SK-N-SH (cell line): Measurements from ENCODE around the gene CARMIL3. TPM values are rescaled to one million over a fixed set of nuclear protein-coding genes. Genes with fewer than 3 reads are reported as not detected.

Experiments used
- CTCF ChIA-PET: fragments of 300-600, 350-600 bp; formaldehyde crosslinking; extraction: SDS; loops from one replicate; lab custom pipeline; 2021; lab: Yijun Ruan, JAX
- POLR2A ChIA-PET: fragments of 350-600 bp; sonication (Branson Sonifier 250); formaldehyde crosslinking; extraction: SDS; loops from one replicate; lab custom pipeline; 2020; ENCODE audit warnings: antibody characterized with exemption, inconsistent platforms; lab: Yijun Ruan, JAX
- DNase-seq: peaks from one replicate; pipeline ENCODE4 v3.0.0; 2012
- H2AFZ ChIP-seq: fragments of 200-600 bp; sonication (generic); 2 replicates; pipeline ENCODE4 v1.8.1; 2016; ENCODE audit warnings: antibody characterized with exemption, mild to moderate bottlenecking, low read depth
- H3F3A ChIP-seq: fragments of 200-600 bp; sonication (generic); replicated peaks from 2 replicates; pipeline ENCODE3; 2016; ENCODE audit warnings: antibody characterized with exemption, mild to moderate bottlenecking; ENCODE audit not compliant: insufficient read depth
- H3K27ac ChIP-seq, 2 experiments: fragments of 200-500 bp in 1 of 2; fragments of 200-600 bp in 1 of 2; sonication (Bioruptor generic) in 1 of 2; sonication (generic), shearing (Covaris generic) in 1 of 2; 2 replicates each; pipeline versions ENCODE4 v1.5.1 to v1.6.1; 2014 to 2016; ENCODE audit warnings: low read depth in 2 of 2, inconsistent platforms in 1 of 2, low read length in 1 of 2, mild to moderate bottlenecking in 1 of 2, mixed read lengths in 1 of 2
- H3K27me3 ChIP-seq: fragments of 200-600 bp; sonication (generic), shearing (Covaris generic); 2 replicates; pipeline ENCODE4 v1.6.1; 2016; ENCODE audit warnings: mixed run types; ENCODE audit not compliant: insufficient read depth
- H3K36me3 ChIP-seq, 2 experiments: fragments of 200-500 bp in 1 of 2; fragments of 200-600 bp in 1 of 2; sonication (Bioruptor generic) in 1 of 2; sonication (generic) in 1 of 2; replicated peaks in 1 of 2; 2 replicates each; pipeline versions ENCODE3 to v1.5.1; 2014 to 2016; ENCODE audit warnings: low read length in 1 of 2, mild to moderate bottlenecking in 1 of 2; ENCODE audit not compliant: insufficient read depth in 2 of 2, control insufficient read depth in 1 of 2
- H3K4me1 ChIP-seq, 2 experiments: fragments of 200-500 bp in 1 of 2; fragments of 200-600 bp in 1 of 2; sonication (Bioruptor generic) in 1 of 2; sonication (generic), shearing (Covaris generic) in 1 of 2; 2 replicates each; pipeline versions ENCODE4 v1.5.1 to v1.6.1; 2014 to 2016; ENCODE audit warnings: low read depth in 1 of 2, low read length in 1 of 2, mixed run types in 1 of 2; ENCODE audit not compliant: insufficient read depth in 2 of 2, control insufficient read depth in 1 of 2
- H3K4me2 ChIP-seq: fragments of 200-600 bp; sonication (generic), shearing (Covaris generic); 2 replicates; pipeline ENCODE4 v1.6.1; 2017; ENCODE audit warnings: mixed run types
- H3K4me3 ChIP-seq, 2 experiments: fragments of 200-500 bp in 1 of 2; fragments of 200-600 bp in 1 of 2; sonication (Bioruptor generic) in 1 of 2; sonication (generic), shearing (Covaris generic) in 1 of 2; 2 replicates each; pipeline versions ENCODE4 v1.5.1 to v1.8.1; 2014 to 2016; ENCODE audit warnings: low read depth in 2 of 2, inconsistent platforms in 1 of 2, low read length in 1 of 2, mild to moderate bottlenecking in 1 of 2, mixed read lengths in 1 of 2, moderate library complexity in 1 of 2
- H3K79me2 ChIP-seq: fragments of 200-600 bp; sonication (generic); 2 replicates; pipeline ENCODE4 v1.8.1; 2017; ENCODE audit warnings: mild to moderate bottlenecking; ENCODE audit not compliant: insufficient read depth
- H3K9ac ChIP-seq: fragments of 200-600 bp; sonication (generic); 2 replicates; pipeline ENCODE4 v1.6.1; 2017; ENCODE audit warnings: mixed run types
- H3K9me2 ChIP-seq: fragments of 200-600 bp; sonication (generic); 2 replicates; pipeline ENCODE4 v1.6.1; 2017; ENCODE audit warnings: mixed run types
- H3K9me3 ChIP-seq: fragments of 200-600 bp; sonication (generic); 2 replicates; pipeline ENCODE4 v1.6.1; 2017; ENCODE audit warnings: mixed run types, mild to moderate bottlenecking, moderate library complexity
- H4K20me1 ChIP-seq: fragments of 200-600 bp; sonication (generic); 2 replicates; pipeline ENCODE4 v1.6.1; 2017; ENCODE audit warnings: mild to moderate bottlenecking, mixed run types; ENCODE audit not compliant: insufficient read depth
- CHD2 ChIP-seq: fragments of 150-350 bp; IDR thresholded peaks from 2 replicates; pipeline ENCODE4 v1.6.1; 2018; ENCODE audit warnings: low read length; ENCODE audit not compliant: partially characterized antibody
- ELF1 ChIP-seq: IDR thresholded peaks from 2 replicates; pipeline ENCODE4 v1.4.0; 2012
- FOSL2 ChIP-seq: IDR thresholded peaks from 2 replicates; pipeline ENCODE4 v1.4.0; 2012; ENCODE audit warnings: low read depth, mild to moderate bottlenecking, moderate library complexity, borderline replicate concordance
- FOXJ3 ChIP-seq: sonication (generic); formaldehyde crosslinking; IDR thresholded peaks from 2 replicates; pipeline ENCODE4 v1.5.1; 2020; ENCODE audit warnings: mild to moderate bottlenecking, missing genetic modification reagents
- TAF1 ChIP-seq: IDR thresholded peaks from 2 replicates; pipeline ENCODE4 v1.6.1; 2012; ENCODE audit warnings: low read depth, mild to moderate bottlenecking, low read length, moderate library complexity, borderline replicate concordance
- TCF12 ChIP-seq: IDR thresholded peaks from 2 replicates; pipeline ENCODE4 v1.4.0; 2012
- TEAD4 ChIP-seq: IDR thresholded peaks from 2 replicates; pipeline ENCODE4 v1.4.0; 2012; ENCODE audit warnings: mild to moderate bottlenecking, borderline replicate concordance; ENCODE audit not compliant: insufficient read depth
- WGBS: methylation state at CpG from one replicate; pipeline ENCODE4 v1.1.6; 2017; ENCODE audit warnings: low lambda C conversion rate; 5-methylcytosine and 5-hydroxymethylcytosine counted together
- polyA plus RNA-seq, 3 experiments: library from polyadenylated mRNA; depleted of rRNA; stranded (reverse); fragments of >200 nt; gene quantifications; 2 replicates each; pipeline ENCODE4 v1.2.3, GENCODE V29; 2012
- TF ChIP-seq, protein P1 (sequence below): IDR thresholded peaks from 2 replicates; pipeline ENCODE4 v1.4.0; 2012; ENCODE audit warnings: low read depth
- TF ChIP-seq, protein P2 (sequence below): fragments of 150-350 bp; IDR thresholded peaks from 2 replicates; pipeline ENCODE4 v1.6.1; 2017; ENCODE audit warnings: antibody characterized with exemption, low read length, low read depth, borderline replicate concordance
- TF ChIP-seq, protein P3 (sequence below): IDR thresholded peaks from 2 replicates; pipeline ENCODE4 v1.6.1; 2012; ENCODE audit warnings: mild to moderate bottlenecking, low read depth, low read length, moderate library complexity
- TF ChIP-seq, protein P4 (sequence below): fragments of 200-600 bp; sonication (generic); IDR thresholded peaks from 2 replicates; pipeline ENCODE4 v1.6.1; 2017; ENCODE audit warnings: antibody characterized with exemption, mild to moderate bottlenecking, moderate library complexity

Gene CARMIL3
- polyA plus RNA-seq, 1 of the 3 experiments (the other 2 are of a cell fraction): 0.43 TPM

DNA sequence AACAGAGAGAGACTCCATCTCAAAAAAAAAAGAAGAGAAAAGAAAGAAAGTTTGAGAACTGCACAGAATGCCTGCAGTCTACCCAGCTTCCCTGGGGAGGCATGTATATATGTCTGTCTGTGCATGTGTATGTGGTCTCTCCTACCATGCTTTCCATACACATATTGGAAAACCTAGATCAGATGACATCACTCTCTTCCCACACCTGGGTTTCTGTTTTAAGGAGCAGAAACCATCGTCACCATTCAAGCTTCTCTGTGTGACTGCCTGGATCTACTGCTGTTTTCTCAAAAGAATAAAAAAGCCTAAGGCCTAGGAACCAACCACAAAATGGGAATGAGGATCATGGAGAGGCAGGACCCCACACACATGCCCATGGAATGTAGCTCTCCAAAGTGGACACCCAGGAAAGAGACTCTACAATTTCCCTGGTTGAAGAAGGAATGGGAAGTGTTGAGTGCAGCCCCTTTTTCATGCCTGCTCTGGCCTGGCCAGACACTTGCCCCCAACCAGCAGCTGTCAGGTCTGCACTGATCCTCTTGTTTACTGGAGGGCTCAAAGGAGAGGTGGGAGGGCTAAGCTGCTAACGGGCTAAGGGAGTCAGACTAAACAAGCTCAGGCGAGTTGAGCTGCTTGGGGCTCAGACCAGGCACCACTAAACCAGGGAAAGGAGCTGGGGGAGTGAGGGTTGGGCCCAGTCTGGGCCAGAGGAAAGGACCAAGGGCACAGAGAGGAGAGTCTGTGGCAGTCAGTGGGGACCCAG, 34.6 kb downstream of the CARMIL3 start:
- H3K9ac ChIP-seq: no peak overlapping the region
- H3F3A ChIP-seq: no peaks in the 10 kb centered on the region
- ChIA-PET CTCF (interaction anchor here (21.5 to 42.8 kb wide), 2 partner anchors 14 to 27 kb away, joined by 284 to 1159 read pairs; partner anchors contain the start of gene PCK2), POLR2A (no interaction called here)
- no peaks in the 10 kb centered on the region for H4K20me1 ChIP-seq
- no peaks in the 10 kb centered on the region for H3K9me3 ChIP-seq
- no peak overlapping the region for H3K4me2 ChIP-seq
- 0 out of 2 replicates have a peak, but pooled peaks cover 5% of the 10 kb centered on the region for H3K27me3 ChIP-seq
- no peak overlapping the region for H2AFZ ChIP-seq
- H3K36me3 ChIP-seq: no peaks in the 10 kb centered on the region
- DNase-seq: no peak
- no peak overlapping the region for H3K4me3 ChIP-seq
- no peak overlapping the region for H3K27ac ChIP-seq
- TF ChIP-seq ELF1 (no peak), TEAD4 (no peak), FOXJ3 (CRISPR knock-in tag) (no peak), FOSL2 (no peak), TCF12 (no peak)
- TF ChIP-seq, protein P1, sequence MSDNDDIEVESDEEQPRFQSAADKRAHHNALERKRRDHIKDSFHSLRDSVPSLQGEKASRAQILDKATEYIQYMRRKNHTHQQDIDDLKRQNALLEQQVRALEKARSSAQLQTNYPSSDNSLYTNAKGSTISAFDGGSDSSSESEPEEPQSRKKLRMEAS: no peak
- TF ChIP-seq, protein P2, sequence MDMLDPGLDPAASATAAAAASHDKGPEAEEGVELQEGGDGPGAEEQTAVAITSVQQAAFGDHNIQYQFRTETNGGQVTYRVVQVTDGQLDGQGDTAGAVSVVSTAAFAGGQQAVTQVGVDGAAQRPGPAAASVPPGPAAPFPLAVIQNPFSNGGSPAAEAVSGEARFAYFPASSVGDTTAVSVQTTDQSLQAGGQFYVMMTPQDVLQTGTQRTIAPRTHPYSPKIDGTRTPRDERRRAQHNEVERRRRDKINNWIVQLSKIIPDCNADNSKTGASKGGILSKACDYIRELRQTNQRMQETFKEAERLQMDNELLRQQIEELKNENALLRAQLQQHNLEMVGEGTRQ: no peak
- TF ChIP-seq, protein P3, sequence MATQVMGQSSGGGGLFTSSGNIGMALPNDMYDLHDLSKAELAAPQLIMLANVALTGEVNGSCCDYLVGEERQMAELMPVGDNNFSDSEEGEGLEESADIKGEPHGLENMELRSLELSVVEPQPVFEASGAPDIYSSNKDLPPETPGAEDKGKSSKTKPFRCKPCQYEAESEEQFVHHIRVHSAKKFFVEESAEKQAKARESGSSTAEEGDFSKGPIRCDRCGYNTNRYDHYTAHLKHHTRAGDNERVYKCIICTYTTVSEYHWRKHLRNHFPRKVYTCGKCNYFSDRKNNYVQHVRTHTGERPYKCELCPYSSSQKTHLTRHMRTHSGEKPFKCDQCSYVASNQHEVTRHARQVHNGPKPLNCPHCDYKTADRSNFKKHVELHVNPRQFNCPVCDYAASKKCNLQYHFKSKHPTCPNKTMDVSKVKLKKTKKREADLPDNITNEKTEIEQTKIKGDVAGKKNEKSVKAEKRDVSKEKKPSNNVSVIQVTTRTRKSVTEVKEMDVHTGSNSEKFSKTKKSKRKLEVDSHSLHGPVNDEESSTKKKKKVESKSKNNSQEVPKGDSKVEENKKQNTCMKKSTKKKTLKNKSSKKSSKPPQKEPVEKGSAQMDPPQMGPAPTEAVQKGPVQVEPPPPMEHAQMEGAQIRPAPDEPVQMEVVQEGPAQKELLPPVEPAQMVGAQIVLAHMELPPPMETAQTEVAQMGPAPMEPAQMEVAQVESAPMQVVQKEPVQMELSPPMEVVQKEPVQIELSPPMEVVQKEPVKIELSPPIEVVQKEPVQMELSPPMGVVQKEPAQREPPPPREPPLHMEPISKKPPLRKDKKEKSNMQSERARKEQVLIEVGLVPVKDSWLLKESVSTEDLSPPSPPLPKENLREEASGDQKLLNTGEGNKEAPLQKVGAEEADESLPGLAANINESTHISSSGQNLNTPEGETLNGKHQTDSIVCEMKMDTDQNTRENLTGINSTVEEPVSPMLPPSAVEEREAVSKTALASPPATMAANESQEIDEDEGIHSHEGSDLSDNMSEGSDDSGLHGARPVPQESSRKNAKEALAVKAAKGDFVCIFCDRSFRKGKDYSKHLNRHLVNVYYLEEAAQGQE: no peak
- WGBS: 46% methylated on average over 3 of the region's 3 CpGs
- no peaks in the 10 kb centered on the region for H3K79me2 ChIP-seq
- peaks cover 0 to 10% of the 10 kb centered on the region in 2 experiments; a peak in 1 of 4 replicates for H3K4me1 ChIP-seq
- no peaks in the 10 kb centered on the region for H3K9me2 ChIP-seq

DNA sequence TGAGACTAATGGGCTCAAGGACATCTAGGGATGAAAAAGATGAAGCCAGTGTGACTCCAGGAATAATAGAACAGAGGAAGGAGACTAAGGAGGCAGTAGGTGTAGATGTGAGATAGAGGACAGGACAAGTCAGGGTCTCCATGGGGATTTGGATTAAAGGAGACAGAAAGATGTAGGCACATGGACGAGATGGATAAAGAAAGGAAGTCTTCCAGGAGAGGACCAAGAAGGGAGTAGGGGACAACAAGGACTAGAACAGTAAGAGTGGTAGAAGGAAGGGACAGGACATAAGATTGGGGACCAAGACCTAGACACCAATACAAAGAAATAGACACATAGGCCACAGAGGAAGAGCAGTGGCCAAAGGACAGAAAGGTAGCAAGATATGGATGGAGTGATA, 35.2 kb downstream of the CARMIL3 start:
- H4K20me1 ChIP-seq: no peaks in the 10 kb centered on the region
- no peaks in the 10 kb centered on the region for H3K9me3 ChIP-seq
- ChIA-PET POLR2A (no interaction called here), CTCF (interaction anchor here (21.5 to 42.8 kb wide), 2 partner anchors 13 to 28 kb away, joined by 284 to 1159 read pairs; partner anchors contain the start of gene PCK2)
- no peaks in the 10 kb centered on the region for H3F3A ChIP-seq
- no peak overlapping the region for H2AFZ ChIP-seq
- H3K4me2 ChIP-seq: no peak overlapping the region
- no peak for DNase-seq
- H3K36me3 ChIP-seq: no peaks in the 10 kb centered on the region
- no peaks in the 10 kb centered on the region for H3K9me2 ChIP-seq
- no peak overlapping the region for H3K4me3 ChIP-seq
- H3K79me2 ChIP-seq: no peaks in the 10 kb centered on the region
- no peak overlapping the region for H3K27ac ChIP-seq
- 22% methylated on average over 1 of the region's 1 CpG for WGBS
- peaks cover 0 to 3% of the 10 kb centered on the region in 2 experiments; a peak in 1 of 4 replicates for H3K4me1 ChIP-seq
- 0 out of 2 replicates have a peak, but pooled peaks cover 3% of the 10 kb centered on the region for H3K27me3 ChIP-seq
- H3K9ac ChIP-seq: no peak overlapping the region
- TF ChIP-seq CHD2: no peak
- no peak for TF ChIP-seq TAF1
- TF ChIP-seq, protein P3: no peak
- TF ChIP-seq, protein P4, sequence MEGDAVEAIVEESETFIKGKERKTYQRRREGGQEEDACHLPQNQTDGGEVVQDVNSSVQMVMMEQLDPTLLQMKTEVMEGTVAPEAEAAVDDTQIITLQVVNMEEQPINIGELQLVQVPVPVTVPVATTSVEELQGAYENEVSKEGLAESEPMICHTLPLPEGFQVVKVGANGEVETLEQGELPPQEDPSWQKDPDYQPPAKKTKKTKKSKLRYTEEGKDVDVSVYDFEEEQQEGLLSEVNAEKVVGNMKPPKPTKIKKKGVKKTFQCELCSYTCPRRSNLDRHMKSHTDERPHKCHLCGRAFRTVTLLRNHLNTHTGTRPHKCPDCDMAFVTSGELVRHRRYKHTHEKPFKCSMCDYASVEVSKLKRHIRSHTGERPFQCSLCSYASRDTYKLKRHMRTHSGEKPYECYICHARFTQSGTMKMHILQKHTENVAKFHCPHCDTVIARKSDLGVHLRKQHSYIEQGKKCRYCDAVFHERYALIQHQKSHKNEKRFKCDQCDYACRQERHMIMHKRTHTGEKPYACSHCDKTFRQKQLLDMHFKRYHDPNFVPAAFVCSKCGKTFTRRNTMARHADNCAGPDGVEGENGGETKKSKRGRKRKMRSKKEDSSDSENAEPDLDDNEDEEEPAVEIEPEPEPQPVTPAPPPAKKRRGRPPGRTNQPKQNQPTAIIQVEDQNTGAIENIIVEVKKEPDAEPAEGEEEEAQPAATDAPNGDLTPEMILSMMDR: no peak
- TF ChIP-seq, protein P2: no peak
